HG03025 (cell line): ENCODE results near the gene SLC34A3.
"Not testable (repeated sequence)": the region's sequence is repeated elsewhere in the genome, so short reads cannot be mapped to it uniquely, and the experiment has no call there.

Source experiments
- ATAC-seq: cut with Tn5 transposase; IDR thresholded peaks from one replicate; pipeline ENCODE4 v1.9.1; 2021; ENCODE audit warnings: mild to moderate bottlenecking, moderate library complexity; ENCODE audit not compliant: unreplicated experiment, low FRiP score

The SLC34A3 gene

GRCh38 chr9:137253717-137254623, 23.3 kb downstream of the SLC34A3 start:
- ATAC-seq, result no peak

GRCh38 chr9:137254624-137255447, 24.1 kb downstream of the SLC34A3 start, which contains the start of gene NELFB:
Gene NELFB (plus strand): TSS chr9:137255327.
- peak; percentile 79 for ATAC-seq

GRCh38 chr9:137255448-137256114, 24.9 kb downstream of the SLC34A3 start:
- no peak for ATAC-seq

- ATAC-seq, result no peak
Observed at GRCh38 chr9:137256362-137256761, 25.7 kb downstream of the SLC34A3 start.

- no peak for ATAC-seq
Observed at GRCh38 chr9:137256856-137257255, 26.2 kb downstream of the SLC34A3 start.

- ATAC-seq, result not testable (repeated sequence)
Observed at GRCh38 chr9:137262173-137262908, 31.6 kb downstream of the SLC34A3 start.

GRCh38 chr9:137262909-137263285, 32.2 kb downstream of the SLC34A3 start:
- ATAC-seq, result no peak

- ATAC-seq, result no peak
Observed at GRCh38 chr9:137263506-137263905, 32.8 kb downstream of the SLC34A3 start.

GRCh38 chr9:137264067-137264466, 33.4 kb downstream of the SLC34A3 start:
- ATAC-seq, result no peak

GRCh38 chr9:137265496-137266161, 34.9 kb downstream of the SLC34A3 start:
- no peak for ATAC-seq

GRCh38 chr9:137266162-137266527, 35.4 kb downstream of the SLC34A3 start:
- no peak for ATAC-seq

GRCh38 chr9:137266585-137267453, 36.1 kb downstream of the SLC34A3 start:
- no peak for ATAC-seq

- no peak for ATAC-seq
Observed at GRCh38 chr9:137267933-137268355, 37.2 kb downstream of the SLC34A3 start.

- ATAC-seq, result no peak
Observed at GRCh38 chr9:137268538-137269201, 38.0 kb downstream of the SLC34A3 start.

- no peak for ATAC-seq
Observed at GRCh38 chr9:137269231-137269772, 38.6 kb downstream of the SLC34A3 start.

GRCh38 chr9:137270929-137271695, 40.4 kb downstream of the SLC34A3 start:
- no peak for ATAC-seq

- no peak for ATAC-seq
Observed at GRCh38 chr9:137271696-137272076, 41.0 kb downstream of the SLC34A3 start.
